Stomach smooth muscle (tissue), 2 donors: ENCODE data around the gene UNC80.
A peak's percentile ranks its signal among the peaks of the same experiment; 100 is the strongest.

ENCODE experiments used
- H3K27ac ChIP-seq: one replicate; pipeline ENCODE4 v1.7.0; 2013; ENCODE audit warnings: mild to moderate bottlenecking, low read length, inconsistent platforms
- H3K27me3 ChIP-seq, 2 donors: one replicate each; pipeline ENCODE4 v1.7.0; 2013; ENCODE audit warnings: low read length in 2 of 2; ENCODE audit not compliant: insufficient read depth in 2 of 2, control insufficient read depth in 1 of 2
- H3K36me3 ChIP-seq, 2 donors: one replicate each; pipeline ENCODE4 v1.7.0; 2013; ENCODE audit warnings: low read length in 2 of 2; ENCODE audit not compliant: control insufficient read depth in 2 of 2, insufficient read depth in 2 of 2
- H3K4me1 ChIP-seq: one replicate; pipeline ENCODE4 v1.7.0; 2013; ENCODE audit warnings: low read length; ENCODE audit not compliant: control insufficient read depth, insufficient read depth
- H3K4me3 ChIP-seq, 2 donors: one replicate each; pipeline ENCODE4 v1.7.0; 2013; ENCODE audit warnings: low read length in 2 of 2
- H3K9ac ChIP-seq, 2 donors: one replicate each; pipeline ENCODE4 v1.7.0; 2013; ENCODE audit warnings: low read length in 2 of 2, mild to moderate bottlenecking in 1 of 2
- H3K9me3 ChIP-seq, 2 donors: one replicate each; pipeline ENCODE4 v1.7.0; 2013; ENCODE audit warnings: low read length in 2 of 2; ENCODE audit not compliant: control insufficient read depth in 2 of 2
- donor health status: healthy.
- donor health status: Pancreatic carcinoma.

Gene UNC80

GRCh38 chr2:209937893-209938292 lies 166.3 kb downstream of the UNC80 start:
- Histone ChIP-seq H3K4me3 (no peak overlapping the region), H3K36me3 (no peaks in the 10 kb centered on the region), H3K4me1 (peaks cover 11% of the 10 kb centered on the region), H3K9me3 (no peaks in the 10 kb centered on the region), H3K27me3 (no peaks in the 10 kb centered on the region), H3K27ac (no peak overlapping the region), H3K9ac (no peak overlapping the region)

GRCh38 chr2:209938906-209939305 lies 167.3 kb downstream of the UNC80 start:
- Histone ChIP-seq H3K27ac (no peak overlapping the region), H3K27me3 (no peaks in the 10 kb centered on the region), H3K4me3 (no peak overlapping the region), H3K4me1 (peaks cover 13% of the 10 kb centered on the region), H3K9me3 (no peaks in the 10 kb centered on the region), H3K9ac (no peak overlapping the region), H3K36me3 (no peaks in the 10 kb centered on the region)

GRCh38 chr2:209940936-209941335 lies 169.3 kb downstream of the UNC80 start:
- H3K27me3 ChIP-seq = no peaks in the 10 kb centered on the region
- H3K36me3 ChIP-seq = no peaks in the 10 kb centered on the region
- H3K27ac ChIP-seq = peak overlapping the region; percentile 12
- H3K4me1 ChIP-seq = peaks cover 13% of the 10 kb centered on the region
- no peak overlapping the region for H3K9ac ChIP-seq
- no peaks in the 10 kb centered on the region for H3K9me3 ChIP-seq
- peak overlapping the region in 1 of 2 donors; percentile 35 for H3K4me3 ChIP-seq

GRCh38 chr2:209942426-209942825 lies 170.8 kb downstream of the UNC80 start:
- peaks cover 13% of the 10 kb centered on the region for H3K4me1 ChIP-seq
- no peak overlapping the region for H3K27ac ChIP-seq
- no peak overlapping the region for H3K4me3 ChIP-seq
- no peaks in the 10 kb centered on the region for H3K36me3 ChIP-seq
- H3K9me3 ChIP-seq = no peaks in the 10 kb centered on the region
- H3K27me3 ChIP-seq = no peaks in the 10 kb centered on the region
- no peak overlapping the region for H3K9ac ChIP-seq

GRCh38 chr2:209942936-209943605 lies 171.4 kb downstream of the UNC80 start:
- Histone ChIP-seq H3K9me3 (no peaks in the 10 kb centered on the region), H3K27ac (no peak overlapping the region), H3K27me3 (no peaks in the 10 kb centered on the region)

GRCh38 chr2:209943776-209944175 lies 172.1 kb downstream of the UNC80 start:
- H3K27ac ChIP-seq = no peak overlapping the region
- H3K4me3 ChIP-seq = no peak overlapping the region
- H3K9me3 ChIP-seq = no peaks in the 10 kb centered on the region
- peaks cover 13% of the 10 kb centered on the region for H3K4me1 ChIP-seq
- H3K9ac ChIP-seq = no peak overlapping the region
- no peaks in the 10 kb centered on the region for H3K27me3 ChIP-seq
- no peaks in the 10 kb centered on the region for H3K36me3 ChIP-seq

More at GRCh38 chr2:209942936-209943605, 171.4 kb downstream of the UNC80 start:
- Histone ChIP-seq H3K36me3 (no peaks in the 10 kb centered on the region), H3K9ac (no peak overlapping the region), H3K4me3 (no peak overlapping the region), H3K4me1 (peaks cover 13% of the 10 kb centered on the region)

GRCh38 chr2:209946539-209946938 lies 174.9 kb downstream of the UNC80 start:
- H3K4me1 ChIP-seq = peaks cover 7% of the 10 kb centered on the region
- no peaks in the 10 kb centered on the region for H3K36me3 ChIP-seq
- peaks cover 0 to 2% of the 10 kb centered on the region in 2 donors for H3K27me3 ChIP-seq
- H3K9ac ChIP-seq = no peak overlapping the region
- no peak overlapping the region for H3K4me3 ChIP-seq
- no peak overlapping the region for H3K27ac ChIP-seq
- H3K9me3 ChIP-seq = no peaks in the 10 kb centered on the region

GRCh38 chr2:209956271-209956670 lies 184.6 kb downstream of the UNC80 start:
- Histone ChIP-seq H3K27ac (no peak overlapping the region), H3K4me3 (no peak overlapping the region), H3K4me1 (no peaks in the 10 kb centered on the region)

GRCh38 chr2:209958016-209958415 lies 186.4 kb downstream of the UNC80 start:
- Histone ChIP-seq H3K4me3 (no peak overlapping the region), H3K27me3 (no peaks in the 10 kb centered on the region), H3K4me1 (no peaks in the 10 kb centered on the region), H3K9me3 (no peaks in the 10 kb centered on the region), H3K27ac (no peak overlapping the region), H3K9ac (no peak overlapping the region), H3K36me3 (no peaks in the 10 kb centered on the region)

More at GRCh38 chr2:209956271-209956670, 184.6 kb downstream of the UNC80 start:
- H3K9me3 ChIP-seq = no peaks in the 10 kb centered on the region
- no peaks in the 10 kb centered on the region for H3K27me3 ChIP-seq
- no peak overlapping the region for H3K9ac ChIP-seq
- no peaks in the 10 kb centered on the region for H3K36me3 ChIP-seq

GRCh38 chr2:209960045-209960444 lies 188.4 kb downstream of the UNC80 start:
- Histone ChIP-seq H3K9ac (no peak overlapping the region), H3K9me3 (no peaks in the 10 kb centered on the region), H3K4me3 (no peak overlapping the region), H3K27ac (no peak overlapping the region), H3K36me3 (no peaks in the 10 kb centered on the region), H3K4me1 (no peaks in the 10 kb centered on the region), H3K27me3 (no peaks in the 10 kb centered on the region)
